GM18508 (cell line): ENCODE results near the gene TFPI.
"Not testable (repeated sequence)": the region's sequence is repeated elsewhere in the genome, so short reads cannot be mapped to it uniquely, and the experiment has no call there.

Source experiments
- ATAC-seq: cut with Tn5 transposase; IDR thresholded peaks from one replicate; pipeline ENCODE4 v1.9.1; 2021; ENCODE audit warnings: moderate number of reproducible peaks; ENCODE audit not compliant: insufficient read depth, unreplicated experiment

TFPI gene

GRCh38 chr2:187556493-187556892 is 2.3 kb upstream of the TFPI start:
- ATAC-seq = not testable (repeated sequence)

DNA sequence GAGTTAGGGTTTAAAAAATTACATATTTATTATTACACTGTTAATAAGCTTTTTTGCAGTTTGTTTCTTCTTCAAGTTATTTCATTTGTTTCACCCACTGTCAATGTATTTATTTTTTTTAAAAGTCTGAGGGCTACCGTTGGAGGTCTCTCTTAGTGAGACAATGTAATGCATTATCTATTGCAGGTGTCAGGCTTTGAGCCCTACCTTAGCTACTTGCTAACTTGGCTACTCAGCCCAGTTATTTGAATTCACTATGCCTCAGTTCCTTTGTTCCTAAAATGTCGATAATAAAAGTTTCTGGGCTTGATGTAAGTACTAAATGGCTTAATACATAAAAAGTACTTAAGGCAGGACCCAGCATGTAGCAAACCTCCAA is 458 bp upstream of the TFPI start:
- ATAC-seq = no peak

GRCh38 chr2:187552828-187553681 is 1.2 kb downstream of the TFPI start:
- no peak for ATAC-seq

GRCh38 chr2:187552381-187552780 is 1.9 kb downstream of the TFPI start:
- ATAC-seq = no peak

- ATAC-seq = no peak
Measured at GRCh38 chr2:187550857-187551256, 3.4 kb downstream of the TFPI start.

DNA sequence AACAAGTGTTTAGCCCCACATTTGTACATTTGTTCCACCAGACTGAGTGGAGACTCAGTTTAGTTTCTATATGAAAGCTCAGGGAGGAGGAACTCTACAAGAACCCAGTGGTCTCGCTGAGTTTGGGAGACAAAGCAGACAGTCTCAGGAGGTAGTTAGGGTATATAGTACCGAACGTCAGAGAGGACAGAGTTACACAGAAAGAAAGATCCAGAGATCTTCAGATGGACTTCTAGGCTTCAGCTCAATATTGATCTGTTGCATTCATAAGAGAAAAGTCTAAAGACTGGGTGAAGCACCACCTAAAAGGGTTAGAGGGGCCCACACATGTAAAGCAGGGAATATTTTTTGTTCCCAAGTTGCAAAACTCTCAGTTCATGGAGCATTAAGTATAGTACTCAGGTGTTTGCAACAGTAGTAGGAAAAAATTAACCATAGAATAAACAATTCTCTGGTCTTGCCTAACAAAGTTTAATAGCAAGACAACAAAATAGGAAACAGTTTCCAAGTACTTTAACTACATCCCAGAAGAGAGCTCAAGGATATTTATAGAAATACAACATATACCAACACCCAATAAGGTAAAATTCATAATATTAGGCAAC is 4.2 kb downstream of the TFPI start:
- no peak for ATAC-seq

- no peak for ATAC-seq
Measured at GRCh38 chr2:187549193-187549592, 5.0 kb downstream of the TFPI start.

GRCh38 chr2:187548656-187549055 is 5.6 kb downstream of the TFPI start:
- no peak for ATAC-seq

- ATAC-seq = no peak
Measured at GRCh38 chr2:187547353-187547979, 6.8 kb downstream of the TFPI start.

DNA sequence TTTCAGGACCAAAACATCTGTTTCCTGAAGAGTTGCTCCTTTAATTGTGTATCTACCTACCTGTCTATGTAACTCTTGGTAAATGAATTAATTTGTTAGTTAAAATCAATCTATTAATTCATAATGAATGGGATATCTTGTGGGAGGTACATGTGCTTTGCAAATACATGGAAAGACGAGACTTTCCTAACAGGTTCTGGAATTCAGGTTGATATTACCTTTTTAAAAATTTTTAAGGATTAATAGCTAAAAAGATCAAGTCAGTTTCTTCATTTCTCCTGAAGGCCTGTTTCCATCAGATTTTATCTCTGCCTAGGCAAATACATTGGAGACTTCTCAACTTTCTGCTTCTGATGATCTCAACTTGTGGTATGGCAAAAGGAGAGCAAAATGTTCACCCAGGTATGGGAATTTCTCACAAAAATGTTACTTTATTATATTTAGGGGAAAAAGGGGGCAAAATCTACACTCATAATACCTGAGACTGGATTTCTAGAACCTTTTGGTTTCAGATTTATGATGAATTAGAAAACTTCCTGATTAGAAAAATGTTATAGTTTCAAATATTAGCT is 7.4 kb downstream of the TFPI start:
- ATAC-seq = no peak

GRCh38 chr2:187545238-187545751 is 8.9 kb downstream of the TFPI start:
- no peak for ATAC-seq

GRCh38 chr2:187544371-187545080 is 9.7 kb downstream of the TFPI start:
- ATAC-seq = no peak

- ATAC-seq = no peak
Measured at GRCh38 chr2:187543488-187543887, 10.7 kb downstream of the TFPI start.

DNA sequence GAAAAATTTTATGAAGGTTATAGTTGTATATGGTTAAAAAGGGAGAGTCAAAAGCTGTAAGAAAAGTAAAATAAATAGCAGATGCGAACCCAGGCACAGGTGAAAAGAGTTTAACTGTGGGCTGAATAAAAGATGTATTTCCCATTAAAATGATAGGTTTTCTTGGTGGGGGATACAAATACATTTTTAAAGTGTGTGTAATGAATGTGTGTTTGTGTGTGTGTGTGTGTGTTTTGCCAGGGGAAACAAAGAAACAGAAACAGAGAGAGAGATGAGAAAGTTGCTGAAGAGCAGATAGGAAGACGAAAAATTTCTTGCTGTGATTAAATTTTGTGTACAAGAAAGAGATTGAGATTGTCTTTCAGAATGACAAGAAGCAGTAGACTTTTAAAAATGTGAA is 12.1 kb downstream of the TFPI start:
- no peak for ATAC-seq

GRCh38 chr2:187541086-187542085 is 12.8 kb downstream of the TFPI start:
- ATAC-seq = no peak

GRCh38 chr2:187538222-187538621 is 16.0 kb downstream of the TFPI start:
- ATAC-seq = not testable (repeated sequence)

- ATAC-seq = not testable (repeated sequence)
Measured at GRCh38 chr2:187535381-187535780, 18.9 kb downstream of the TFPI start.

DNA sequence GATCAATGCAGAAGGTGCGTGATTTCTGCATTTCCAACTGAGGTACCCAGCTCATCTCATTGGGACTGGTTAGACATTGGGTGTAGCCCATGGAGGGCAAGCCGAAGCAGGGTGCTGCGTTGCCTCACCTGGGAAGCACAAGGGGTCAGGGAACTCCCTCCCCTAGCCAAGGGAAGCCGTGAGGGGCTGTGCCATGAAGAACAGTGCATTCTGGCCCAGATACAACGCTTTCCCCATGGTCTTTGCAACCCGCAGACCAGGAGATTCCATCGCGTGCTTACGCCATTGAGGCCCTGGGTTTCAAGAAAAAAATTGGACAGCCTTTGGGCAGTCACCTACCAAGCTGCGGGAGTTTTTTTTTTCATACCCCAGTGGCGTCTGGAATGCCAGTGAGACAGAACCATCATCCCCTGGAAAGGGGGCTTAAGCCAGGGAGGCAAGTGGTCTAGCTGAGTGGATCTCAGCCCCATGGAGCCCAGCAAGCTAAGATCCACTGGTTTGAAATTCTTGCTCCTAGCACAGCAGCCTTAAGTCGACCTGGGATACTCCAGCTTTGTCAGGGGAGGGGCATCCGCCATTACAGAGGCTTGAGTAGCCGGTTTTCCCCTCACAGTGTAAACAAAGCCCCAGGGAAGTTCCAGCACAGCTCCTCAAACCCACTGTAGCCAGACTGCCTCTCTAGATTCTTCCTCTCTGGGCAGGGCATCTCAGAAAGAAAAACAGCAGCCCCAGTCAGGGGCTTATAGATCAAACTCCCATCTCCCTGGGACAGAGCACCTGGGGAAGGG is 21.7 kb downstream of the TFPI start:
- ATAC-seq = no peak
